Regular cardiac myocyte (primary cell): ENCODE measurements around the gene APOBEC3C. TPM values are rescaled to one million over a fixed set of nuclear protein-coding genes. Genes with fewer than 3 reads are reported as not detected.

Experiments
- total RNA-seq: library from RNA; depleted of rRNA; stranded (reverse); fragments of >200 nt; gene quantifications from 2 replicates; pipeline ENCODE4 v1.2.3, GENCODE V29; 2014

The APOBEC3C gene
- total RNA-seq, result 7.0 and 11.3 TPM in 2 replicates

GRCh38 chr22:39013942-39014722 is at the start of gene APOBEC3C:
Gene APOBEC3C, plus strand, starts transcription at chr22:39014257. Its CDS starts 106 bp downstream, at chr22:39014363.

GRCh38 chr22:38981992-38982927 is 31.8 kb upstream of the APOBEC3C start, which contains the start of gene APOBEC3B:
Gene APOBEC3B, plus strand, starts transcription at chr22:38982347. Its CDS starts 107 bp downstream, at chr22:38982454.

GRCh38 chr22:39040538-39041296 is 26.7 kb downstream of the APOBEC3C start, which contains the start of gene APOBEC3F:
Gene APOBEC3F, plus strand, starts transcription at chr22:39040864. Its CDS starts 97 bp downstream, at chr22:39040961.

Other genes starting within 250 kb of the APOBEC3C start
- 8.8 and 19.7 TPM in 2 replicates for gene DNAL4, start 220.1 kb upstream of the APOBEC3C start, total RNA-seq
- gene NPTXR, start 170.2 kb upstream of the APOBEC3C start, total RNA-seq, result 0.58 and 2.5 TPM in 2 replicates
- gene CBX6, start 142.0 kb upstream of the APOBEC3C start, total RNA-seq, result 42.0 and 60.4 TPM in 2 replicates
- gene APOBEC3A, start 56.6 kb upstream of the APOBEC3C start, total RNA-seq, result not detected in 2 replicates
- gene APOBEC3B, start 31.9 kb upstream of the APOBEC3C start, total RNA-seq, result 0.56 and 13.0 TPM in 2 replicates
- gene APOBEC3D, start 6.9 kb downstream of the APOBEC3C start, total RNA-seq, result 1.3 and 1.7 TPM in 2 replicates
- gene APOBEC3F, start 26.6 kb downstream of the APOBEC3C start, total RNA-seq, result 5.4 and 6.8 TPM in 2 replicates
- gene APOBEC3G, start 63.0 kb downstream of the APOBEC3C start, total RNA-seq, result 10.9 and 16.6 TPM in 2 replicates
- 0.19 and 1.1 TPM in 2 replicates for gene APOBEC3H, start 83.0 kb downstream of the APOBEC3C start, total RNA-seq
- 3.3 and 10.4 TPM in 2 replicates for gene CBX7, start 138.4 kb downstream of the APOBEC3C start, total RNA-seq
- 1.1 and 2.3 TPM in 2 replicates for gene PDGFB, start 230.7 kb downstream of the APOBEC3C start, total RNA-seq